HepG2 (cell line): ENCODE results near the gene CBLC. TPM values are rescaled to one million over a fixed set of nuclear protein-coding genes. Genes with fewer than 3 reads are reported as not detected.

Experiments
- ADNP ChIP-seq: sonication (generic); formaldehyde crosslinking; IDR thresholded peaks from 2 replicates; pipeline ENCODE4 v1.4.0; 2020; ENCODE audit warnings: missing genetic modification reagents
- BRF2 ChIP-seq: sonication (generic); formaldehyde crosslinking; IDR thresholded peaks from 2 replicates; pipeline ENCODE4 v1.8.1; 2022; ENCODE audit warnings: mild to moderate bottlenecking, missing genetic modification reagents
- CEBPB ChIP-seq: IDR thresholded peaks from 2 replicates; pipeline ENCODE4 v1.6.1; 2011; ENCODE audit warnings: low read depth, low read length, improper control_type of control experiment, borderline replicate concordance
- DMAP1 ChIP-seq: IDR thresholded peaks from 2 replicates; pipeline ENCODE4 v1.6.1; 2016
- FOXP4 ChIP-seq: sonication (generic); formaldehyde crosslinking; IDR thresholded peaks from 2 replicates; pipeline ENCODE4 v1.4.0; 2020; ENCODE audit warnings: missing genetic modification reagents
- GMEB2 ChIP-seq: IDR thresholded peaks from 2 replicates; pipeline ENCODE4 v1.6.1; 2016; ENCODE audit warnings: missing biosample characterization, missing genetic modification reagents, low read depth
- GRHL1 ChIP-seq: sonication (generic); formaldehyde crosslinking; conservative IDR thresholded peaks from 2 replicates; pipeline ENCODE4 v1.8.0; 2022; ENCODE audit warnings: missing genetic modification reagents
- ISX ChIP-seq: sonication (generic); formaldehyde crosslinking; conservative IDR thresholded peaks from 2 replicates; pipeline ENCODE4 v1.5.0; 2020; ENCODE audit warnings: missing genetic modification reagents
- LCORL ChIP-seq, 2 experiments: fragments of 450-650 bp in 1 of 2; sonication (generic) in 1 of 2; formaldehyde crosslinking in 1 of 2; IDR thresholded peaks; 2 replicates each; pipeline versions ENCODE4 v1.5.0 to v1.6.1; 2017 to 2020; ENCODE audit warnings: antibody characterized with exemption in 1 of 2, missing genetic modification reagents in 1 of 2
- MAFK ChIP-seq, 2 experiments: IDR thresholded peaks in 1 of 2; conservative IDR thresholded peaks in 1 of 2; 2 replicates each; pipeline ENCODE4 v1.6.1; 2011; ENCODE audit warnings: improper control_type of control experiment in 2 of 2, low read length in 2 of 2
- MED13 ChIP-seq: sonication (generic); formaldehyde crosslinking; IDR thresholded peaks from 2 replicates; pipeline ENCODE4 v1.5.0; 2020; ENCODE audit warnings: missing genetic modification reagents
- RBM39 ChIP-seq: fragments of 200-400 bp; formaldehyde crosslinking; IDR thresholded peaks from one replicate; pipeline ENCODE4 v1.6.1; 2018; ENCODE audit warnings: antibody characterized with exemption, mild to moderate bottlenecking, low read depth, low read length; ENCODE audit not compliant: poor library complexity, severe bottlenecking
- SNAPC2 ChIP-seq: sonication (generic); formaldehyde crosslinking; IDR thresholded peaks from 2 replicates; pipeline ENCODE4 v1.8.1; 2022; ENCODE audit warnings: mild to moderate bottlenecking, missing genetic modification reagents
- SYNCRIP ChIP-seq: fragments of 200-400 bp; formaldehyde crosslinking; IDR thresholded peaks from 2 replicates; pipeline ENCODE4 v1.6.1; 2018; ENCODE audit warnings: mild to moderate bottlenecking, low read depth, low read length; ENCODE audit not compliant: insufficient read depth
- TEF ChIP-seq: sonication (generic); formaldehyde crosslinking; IDR thresholded peaks from 2 replicates; pipeline ENCODE4 v1.5.0; 2020; ENCODE audit warnings: missing genetic modification reagents
- THAP8 ChIP-seq: sonication (generic); formaldehyde crosslinking; IDR thresholded peaks from 2 replicates; pipeline ENCODE4 v1.5.1; 2020; ENCODE audit warnings: missing genetic modification reagents, mild to moderate bottlenecking, borderline replicate concordance
- THRA ChIP-seq: sonication (generic); formaldehyde crosslinking; IDR thresholded peaks from 2 replicates; pipeline ENCODE4 v1.4.0; 2020; ENCODE audit warnings: missing genetic modification reagents, borderline replicate concordance
- ZBTB3 ChIP-seq: sonication (generic); formaldehyde crosslinking; IDR thresholded peaks from 2 replicates; pipeline ENCODE4 v1.4.0; 2020; ENCODE audit warnings: low read depth, mild to moderate bottlenecking, moderate library complexity, missing genetic modification reagents, borderline replicate concordance
- polyA plus RNA-seq, 8 experiments: library from polyadenylated mRNA; depleted of rRNA in 3 of 8; stranded (reverse) in 7 of 8; unstranded in 1 of 8; fragments of >200 nt; fragmentation: Illumina TruSeq in 4 of 8; extraction: Trizol in 4 of 8; gene quantifications; 2 replicates each; pipeline versions ENCODE4 v1.2.1 to v1.2.3, GENCODE V29; 2011 to 2016; ENCODE audit warnings: low read depth in 4 of 8, missing spikeins in 1 of 8, mixed read lengths in 1 of 8; ENCODE audit not compliant: insufficient read depth in 1 of 8
- total RNA-seq, 5 experiments: library from RNA; depleted of rRNA; stranded (reverse); fragments of >200 nt; fragmentation: Illumina TruSeq; extraction: Trizol; gene quantifications; 2 replicates each; pipeline ENCODE4 v1.2.3, GENCODE V29; 2016; ENCODE audit warnings: low read depth in 1 of 5

The CBLC gene
- total and polyA plus RNA-seq, 2 of the 13 experiments (the other 11 are each of a cell fraction or from before 2014, with no cell fraction given) = 1.8 to 2.6 TPM

GRCh38 chr19:44808463-44809371 is 31.0 kb downstream of the CBLC start, which contains the start of gene BCAM (continued):
- TF ChIP-seq BRF2 (CRISPR knock-in tag) (no peak), THRA (CRISPR knock-in tag) (no peak; the same call in 1 of the 2 replicates), ADNP (no peak), GRHL1 (CRISPR knock-in tag) (no peak), DMAP1 (CRISPR knock-in tag) (no peak), CEBPB (no peak), ZBTB3 (CRISPR knock-in tag) (peak; percentile 75), SYNCRIP (no peak), LCORL (IDR thresholded peaks at IDR 0.05) (no peak), LCORL (CRISPR knock-in tag; IDR thresholded peaks at IDR 0.05) (peak; percentile 50), FOXP4 (CRISPR knock-in tag) (no peak; the same call in 1 of the 2 replicates), THAP8 (CRISPR knock-in tag) (no peak), MED13 (CRISPR knock-in tag) (no peak), MAFK (conservative IDR thresholded peaks at IDR 0.05 in 1 of 2, IDR thresholded peaks at IDR 0.05 in 1 of 2; ENCODE audit: low read length in 2 of 2) (no peak), GMEB2 (CRISPR knock-in tag) (no peak), TEF (CRISPR knock-in tag) (no peak), SNAPC2 (CRISPR knock-in tag) (0 out of 2 replicates have a peak, but pooled peaks have one; percentile 67), RBM39 (no peak), ISX (no peak)
